HG03469 (cell line): Measurements from ENCODE around the gene SPON1.
"Not testable (repeated sequence)": the region's sequence is repeated elsewhere in the genome, so short reads cannot be mapped to it uniquely, and the experiment has no call there.

Experiments
- ATAC-seq: cut with Tn5 transposase; IDR thresholded peaks from one replicate; pipeline ENCODE4 v1.9.1; 2021; ENCODE audit warnings: mild to moderate bottlenecking, moderate library complexity, moderate number of reproducible peaks; ENCODE audit not compliant: unreplicated experiment

The SPON1 gene

GRCh38 chr11:14029971-14030920 lies 67.7 kb downstream of the SPON1 start:
- ATAC-seq: no peak

- ATAC-seq: not testable (repeated sequence)
Measured at GRCh38 chr11:14035526-14035925, 73.0 kb downstream of the SPON1 start.

- ATAC-seq: no peak
Measured at GRCh38 chr11:14036469-14036868, 73.9 kb downstream of the SPON1 start.

GRCh38 chr11:14041040-14041439 lies 78.5 kb downstream of the SPON1 start:
- ATAC-seq: no peak

- no peak for ATAC-seq
Measured at GRCh38 chr11:14041565-14041964, 79.0 kb downstream of the SPON1 start.

- no peak for ATAC-seq
Measured at GRCh38 chr11:14042686-14043465, 80.4 kb downstream of the SPON1 start.

- ATAC-seq: no peak
Measured at GRCh38 chr11:14044916-14045315, 82.4 kb downstream of the SPON1 start.

- no peak for ATAC-seq
Measured at GRCh38 chr11:14045417-14045816, 82.9 kb downstream of the SPON1 start.

- no peak for ATAC-seq
Measured at GRCh38 chr11:14052198-14052597, 89.7 kb downstream of the SPON1 start.

- ATAC-seq: no peak
Measured at GRCh38 chr11:14054116-14055107, 91.9 kb downstream of the SPON1 start.

- ATAC-seq: no peak
Measured at GRCh38 chr11:14055936-14056335, 93.4 kb downstream of the SPON1 start.

GRCh38 chr11:14058061-14058460 lies 95.5 kb downstream of the SPON1 start:
- ATAC-seq: no peak

GRCh38 chr11:14059491-14059890 lies 97.0 kb downstream of the SPON1 start:
- ATAC-seq: no peak

GRCh38 chr11:14061721-14062120 lies 99.2 kb downstream of the SPON1 start:
- no peak for ATAC-seq

- ATAC-seq: no peak
Measured at GRCh38 chr11:14065141-14065540, 102.6 kb downstream of the SPON1 start.

- no peak for ATAC-seq
Measured at GRCh38 chr11:14065681-14066080, 103.2 kb downstream of the SPON1 start.

- no peak for ATAC-seq
Measured at GRCh38 chr11:14067686-14068085, 105.2 kb downstream of the SPON1 start.

- ATAC-seq: no peak
Measured at GRCh38 chr11:14070896-14071295, 108.4 kb downstream of the SPON1 start.

GRCh38 chr11:14073849-14074476 lies 111.4 kb downstream of the SPON1 start:
- ATAC-seq: no peak
